LoVo (cell line): ENCODE results near the gene CLTCL1.

Source experiments
- DNase-seq: peaks from one replicate; pipeline ENCODE4 v3.0.0-alpha.2; 2016; ENCODE audit warnings: low spot score

CLTCL1 gene

DNA sequence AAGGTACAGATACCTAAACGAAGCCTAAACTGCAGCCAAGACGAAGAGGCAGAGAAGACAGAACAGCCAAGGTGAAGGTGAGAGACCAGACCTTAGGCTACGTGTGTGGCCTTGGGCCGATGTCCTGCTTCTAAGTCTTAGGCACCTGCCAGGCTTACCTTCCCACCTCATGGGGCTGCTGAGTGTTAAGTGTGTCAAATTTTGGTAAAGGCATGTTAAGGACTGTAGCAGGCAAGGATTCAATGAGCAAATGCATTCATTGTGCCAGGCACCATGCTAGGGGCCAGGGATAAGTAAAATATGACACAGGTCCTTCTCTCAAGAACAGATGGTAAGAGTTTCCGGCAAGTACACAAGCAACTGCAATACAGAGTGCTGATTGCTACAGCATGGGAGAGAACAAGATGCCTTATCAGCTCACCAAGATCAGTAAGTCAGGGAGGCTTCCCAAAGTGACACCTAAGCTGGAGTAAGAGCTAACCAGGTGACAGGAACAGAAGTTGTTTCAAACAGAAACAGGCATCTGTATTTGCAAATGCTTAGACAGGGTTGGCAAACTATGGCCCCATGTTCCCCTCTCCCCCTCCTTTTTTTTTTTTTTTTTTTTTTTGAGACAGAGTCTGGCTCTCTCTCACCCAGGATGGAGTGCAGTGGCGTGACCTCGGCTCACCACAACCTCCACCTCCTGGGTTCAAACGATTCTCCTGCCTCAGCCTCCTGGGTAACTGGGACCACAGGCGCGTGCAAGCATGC, 46.7 kb downstream of the CLTCL1 start:
- DNase-seq, result no peak

DNA sequence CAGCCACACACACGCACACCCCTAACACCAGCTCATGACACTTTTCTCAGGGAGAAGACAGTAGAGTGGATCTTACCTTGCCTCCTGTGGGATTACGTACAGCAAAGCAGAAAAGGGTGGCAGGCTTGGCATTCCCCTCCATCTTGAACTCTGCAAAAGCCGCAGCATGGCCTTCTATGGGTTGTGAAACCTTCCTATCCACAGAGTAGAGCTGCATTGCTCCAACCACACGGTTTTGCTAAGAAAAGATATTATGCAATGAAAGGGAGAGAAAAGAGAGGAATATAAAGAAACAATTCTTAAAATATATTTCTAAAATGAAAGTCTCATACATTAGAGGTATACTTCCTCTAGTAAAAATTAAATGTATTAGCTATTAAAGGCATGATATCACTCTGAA, 48.8 kb downstream of the CLTCL1 start:
- no peak for DNase-seq

DNA sequence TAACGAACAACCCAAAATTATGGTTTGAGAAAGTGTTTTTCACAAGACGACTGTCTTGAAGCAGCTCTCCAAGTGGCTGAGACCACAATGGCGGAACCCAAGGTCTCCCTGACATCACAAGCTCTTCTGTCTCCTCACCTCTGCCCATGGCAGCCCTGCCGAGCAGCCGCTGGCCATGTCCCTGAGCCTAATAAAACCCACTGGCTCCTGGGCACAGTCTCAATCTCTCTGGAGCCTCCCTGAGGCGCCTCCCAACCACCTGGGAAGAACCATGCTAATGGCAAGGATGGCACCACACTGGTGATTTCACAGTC, 50.0 kb downstream of the CLTCL1 start:
- DNase-seq, result no peak

DNA sequence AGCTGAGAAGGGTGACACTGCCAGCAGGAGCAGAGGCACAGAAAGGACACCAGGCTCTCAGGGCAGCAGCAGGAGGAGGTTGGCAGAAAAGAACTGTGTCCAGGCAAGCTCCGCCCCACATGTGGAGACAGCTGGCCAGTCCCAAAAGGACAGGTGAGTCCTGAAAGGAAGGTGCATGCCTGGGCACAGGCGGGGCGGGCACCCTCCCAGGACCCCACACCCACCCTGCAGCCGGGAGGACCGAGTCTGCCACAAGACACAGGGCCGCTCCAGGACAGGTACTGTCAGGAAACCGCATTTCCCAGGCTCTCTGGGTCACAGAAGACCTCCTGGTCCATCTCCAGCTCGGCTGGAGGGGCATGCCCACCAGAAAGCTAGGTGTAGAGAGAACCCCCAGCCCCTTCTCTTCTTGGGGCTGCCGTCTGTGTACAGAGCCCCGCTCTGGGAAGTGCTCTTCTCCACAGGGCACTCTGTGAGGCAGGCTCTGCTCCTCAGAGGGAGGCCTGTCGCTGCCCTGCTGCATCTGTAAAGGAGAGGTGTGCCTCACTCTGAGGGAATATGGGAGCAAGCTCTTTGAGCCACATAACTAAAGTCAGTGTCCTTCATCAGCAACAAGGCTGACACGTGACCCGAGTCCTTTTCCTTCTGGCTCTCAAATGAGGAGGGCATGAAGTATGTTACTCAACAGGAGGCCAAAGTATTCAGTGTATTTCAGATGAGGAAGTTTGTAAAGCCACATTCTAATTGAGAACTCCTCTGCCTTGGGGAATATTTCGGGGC, 50.5 kb downstream of the CLTCL1 start:
- no peak for DNase-seq

DNA sequence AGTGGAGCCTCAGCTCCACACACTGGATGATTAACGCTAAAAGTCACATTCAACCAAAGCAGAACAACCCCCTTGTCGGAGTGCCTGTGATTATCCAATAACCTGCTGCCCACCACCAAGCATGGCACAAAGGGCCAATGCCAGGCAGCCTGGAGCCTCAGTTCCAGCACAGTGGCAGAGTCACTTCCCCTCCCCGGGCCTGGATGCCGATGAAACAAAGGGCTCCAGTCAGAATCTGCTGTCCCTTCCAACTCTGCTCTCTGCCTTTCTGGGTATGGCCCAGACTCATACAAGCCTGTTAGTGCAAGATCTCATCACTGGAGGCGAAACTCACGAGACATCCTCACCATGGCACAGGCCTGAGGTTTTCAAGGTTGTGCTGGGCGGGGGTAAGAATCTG, 52.1 kb downstream of the CLTCL1 start:
- DNase-seq, result no peak

DNA sequence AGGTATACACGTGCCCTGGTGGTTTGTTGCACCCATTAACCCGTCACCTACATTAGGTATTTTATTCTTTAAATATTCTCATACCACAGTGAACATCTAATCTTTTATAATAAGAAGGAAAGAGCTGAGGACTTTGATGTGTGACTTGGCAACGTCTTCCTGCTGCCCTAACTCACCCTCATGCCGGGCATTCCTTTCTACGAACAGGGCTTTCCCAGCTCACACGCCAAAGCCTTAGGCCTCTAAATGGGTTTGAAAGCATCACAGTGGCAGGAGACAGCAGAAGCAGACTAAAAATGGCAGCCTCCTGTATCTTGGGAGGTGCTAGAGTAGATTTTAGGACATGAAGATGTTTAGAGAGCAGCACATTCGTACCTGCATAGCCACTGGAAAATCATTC, 52.6 kb downstream of the CLTCL1 start:
- DNase-seq, result no peak

DNA sequence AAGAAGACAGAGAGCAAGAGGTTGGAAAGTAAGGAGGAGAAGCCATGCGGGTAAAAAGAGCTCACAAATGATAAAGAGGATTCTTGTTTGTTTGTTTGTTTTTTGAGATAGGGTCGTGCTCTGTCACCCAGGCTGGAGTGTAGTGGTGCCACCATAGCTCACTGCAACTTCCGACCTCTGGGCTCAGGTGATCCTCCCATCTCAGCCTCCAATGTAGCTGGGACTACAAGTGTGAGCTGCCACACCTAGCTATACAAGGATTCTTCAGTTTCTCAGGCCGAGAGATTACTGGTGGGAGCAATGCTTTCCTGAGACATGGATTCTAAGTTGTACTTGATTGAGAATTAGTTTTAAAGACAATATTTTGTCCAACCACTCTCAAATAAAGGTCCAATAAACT, 55.6 kb downstream of the CLTCL1 start:
- DNase-seq, result no peak

DNA sequence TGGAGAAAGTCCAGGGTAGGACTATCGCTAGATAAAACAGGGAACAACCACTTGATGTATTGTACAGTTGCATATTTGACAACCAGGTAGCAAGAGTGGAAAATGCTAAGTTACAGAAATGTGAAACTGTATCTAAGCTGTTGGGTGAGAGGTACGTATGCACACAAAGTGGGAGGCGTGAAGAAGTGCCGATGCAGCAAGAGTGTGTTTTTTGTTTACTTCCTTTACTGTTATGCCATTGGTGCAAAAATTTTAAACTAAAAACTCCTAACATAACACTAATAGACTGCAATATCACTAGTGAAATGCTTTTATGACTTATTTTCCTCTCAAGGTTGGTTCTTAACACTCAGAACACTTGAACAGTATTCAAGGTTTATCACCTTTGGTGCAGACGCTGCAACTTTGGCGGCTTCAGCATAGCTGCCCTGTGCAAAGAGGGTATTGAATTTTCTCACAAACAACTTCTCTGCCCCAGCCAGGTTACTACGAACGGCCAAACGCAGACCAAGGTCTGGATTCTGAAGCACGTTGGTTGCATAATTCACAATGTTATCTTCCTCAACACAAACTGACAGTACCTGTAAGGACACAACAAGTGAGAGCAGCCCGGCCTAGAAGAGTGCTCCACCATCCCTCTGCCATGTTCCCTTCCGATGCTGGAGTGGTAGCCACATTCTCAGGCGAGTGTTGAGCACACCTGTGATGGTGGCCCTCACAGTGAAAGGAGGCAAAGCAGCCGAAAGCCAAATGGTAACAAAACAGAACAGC, 57.2 kb downstream of the CLTCL1 start:
- DNase-seq, result no peak

DNA sequence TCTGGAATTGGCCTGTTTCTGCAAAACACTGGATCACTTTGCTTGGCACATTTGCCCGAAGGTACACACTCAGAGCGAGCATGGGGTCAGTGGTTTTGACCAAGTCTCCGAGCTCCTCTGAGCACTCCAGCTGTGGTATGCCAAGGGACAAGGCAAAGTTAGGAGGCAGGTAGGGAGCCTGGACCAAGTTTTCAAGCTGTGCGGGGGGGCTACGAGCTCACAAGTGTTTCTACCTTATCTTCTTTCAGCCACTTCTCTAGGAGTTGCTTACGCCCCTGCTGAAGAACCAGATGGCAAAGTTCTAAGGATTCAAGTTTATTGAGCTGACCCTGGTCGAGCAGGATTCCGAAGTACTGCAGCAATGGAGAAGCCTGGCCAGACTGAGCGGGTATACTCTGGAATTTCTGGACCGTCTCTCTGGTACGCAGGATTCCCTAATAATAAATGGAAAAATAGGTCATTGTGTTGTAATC, 58.3 kb downstream of the CLTCL1 start:
- DNase-seq, result no peak

DNA sequence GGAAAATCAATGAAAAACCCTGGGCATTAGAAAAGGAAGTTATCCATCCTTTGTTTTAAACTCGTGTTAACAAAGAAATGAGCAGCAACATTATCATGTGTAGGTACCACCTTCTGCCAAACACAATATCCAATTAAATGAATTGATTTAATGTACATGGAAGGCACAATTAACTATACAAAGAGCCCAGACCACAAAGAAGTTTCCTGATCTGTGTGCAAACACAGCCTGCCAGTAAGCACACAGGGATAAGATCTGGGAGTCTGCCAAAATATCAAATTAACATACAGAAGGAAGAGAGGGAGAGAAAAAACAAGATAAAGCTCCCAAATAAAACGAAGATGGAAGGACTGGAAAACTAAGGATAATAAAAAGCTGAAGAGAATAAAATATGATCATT, 58.9 kb downstream of the CLTCL1 start:
- no peak for DNase-seq

DNA sequence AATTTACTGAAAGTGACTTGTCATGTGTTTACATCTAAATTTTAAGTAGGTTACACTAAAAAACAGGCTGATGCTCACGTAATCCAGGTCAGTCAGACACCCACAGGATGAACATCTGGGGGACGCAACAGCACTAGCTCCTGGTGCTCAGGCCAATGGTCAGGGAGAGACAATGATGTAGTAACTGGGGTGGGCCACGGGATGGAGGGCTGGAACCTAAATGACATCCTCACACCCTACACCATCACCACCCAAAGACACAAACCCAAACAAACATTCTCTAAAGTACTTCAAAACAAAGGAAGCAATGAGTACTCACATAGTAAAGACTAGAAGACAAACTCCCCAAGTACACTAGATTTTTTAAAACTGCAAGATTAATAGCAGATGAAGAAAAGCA, 59.5 kb downstream of the CLTCL1 start:
- DNase-seq, result no peak

DNA sequence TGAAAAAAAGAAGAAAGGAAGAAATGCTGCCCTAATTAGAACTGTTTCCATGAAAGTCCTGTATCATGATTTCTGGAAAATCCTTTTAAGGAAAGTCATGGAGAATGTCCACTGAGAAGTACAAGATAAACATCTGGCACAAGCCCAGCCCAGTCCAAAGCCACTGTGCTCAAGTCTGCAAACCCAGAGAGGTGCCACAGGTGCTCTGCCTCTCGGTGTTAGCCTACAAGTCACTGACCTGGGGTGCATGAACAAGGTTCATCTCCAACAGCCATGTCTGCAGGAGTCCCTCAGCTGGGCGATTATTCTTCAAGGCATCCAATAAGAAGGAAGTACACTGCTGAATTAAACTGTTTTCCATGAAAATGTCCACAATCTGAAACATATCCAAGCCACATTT, 61.9 kb downstream of the CLTCL1 start:
- DNase-seq, result no peak

DNA sequence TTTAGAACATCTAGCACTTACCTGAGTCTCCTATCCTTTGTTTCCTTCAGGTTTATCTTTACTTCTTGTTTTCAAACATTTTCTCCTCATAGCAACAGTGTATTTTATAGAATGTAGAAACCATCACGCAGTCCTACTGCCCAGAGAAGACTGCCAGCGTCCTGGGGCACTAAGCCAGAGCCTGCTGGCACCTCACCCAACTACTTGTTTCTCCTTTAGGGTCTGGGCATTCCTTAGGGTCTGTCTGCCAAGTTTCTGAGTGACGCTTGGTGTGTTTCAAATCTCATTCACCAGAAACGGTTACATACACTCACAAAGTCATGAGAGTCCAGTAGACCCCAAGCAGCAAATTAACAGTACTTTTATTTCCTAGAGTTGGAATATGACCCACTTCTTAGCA, 63.3 kb downstream of the CLTCL1 start:
- DNase-seq, result no peak

DNA sequence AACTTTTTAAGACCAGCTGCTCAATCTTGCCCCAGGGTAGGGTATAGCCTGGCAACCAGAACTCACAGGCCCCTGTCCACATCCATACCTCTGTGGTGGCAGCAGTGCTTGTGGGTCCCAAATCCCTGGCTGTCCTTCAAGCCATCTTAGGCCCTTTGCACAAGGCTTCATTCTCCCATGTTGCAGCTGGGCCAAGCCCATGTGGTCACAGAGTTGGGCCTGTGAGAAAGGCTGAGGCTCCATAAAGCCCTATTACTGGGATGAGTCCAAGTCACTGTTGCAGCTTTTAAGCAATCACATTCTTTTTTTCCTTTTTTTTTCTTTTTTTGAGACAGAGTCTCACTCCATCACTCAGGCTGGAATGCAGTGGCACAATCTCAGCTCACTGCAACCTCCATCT, 65.1 kb downstream of the CLTCL1 start:
- no peak for DNase-seq

DNA sequence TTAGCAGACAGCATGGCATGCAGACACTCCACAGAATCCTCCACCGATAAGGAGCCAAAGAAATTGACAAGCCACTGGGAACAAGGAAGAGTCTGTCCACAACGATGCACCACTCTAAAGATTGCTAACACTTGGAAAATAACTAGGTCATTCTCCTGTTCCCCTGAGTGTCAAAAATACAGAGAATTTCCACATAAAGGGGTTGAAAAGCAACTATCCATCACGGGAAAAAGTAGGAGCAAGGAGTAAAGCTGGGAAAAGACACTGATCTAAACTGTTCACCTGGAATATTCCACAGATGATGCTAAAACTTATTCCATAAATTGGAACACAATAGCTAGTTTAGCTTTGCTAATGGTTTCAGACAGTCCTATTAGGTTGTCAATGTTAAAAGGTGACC, 66.0 kb downstream of the CLTCL1 start:
- DNase-seq, result no peak

DNA sequence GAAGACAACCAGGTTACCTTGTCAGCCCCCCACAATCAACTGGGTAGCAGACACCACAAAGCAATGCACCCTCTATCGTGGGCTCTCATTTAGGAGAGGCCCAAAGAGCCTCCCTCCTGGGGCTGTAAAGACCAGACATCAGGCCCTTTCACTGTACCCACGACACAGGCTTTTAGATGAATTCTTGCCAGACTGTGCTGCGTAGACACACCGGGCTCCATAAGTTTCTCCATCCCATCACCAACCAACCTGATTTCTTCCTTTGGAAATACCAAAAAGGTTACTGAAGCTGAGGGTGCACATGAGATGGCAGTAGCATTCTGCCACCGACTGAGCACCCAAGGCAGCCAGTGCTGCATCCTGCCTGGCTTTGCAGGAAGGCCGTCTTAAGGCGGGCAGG, 66.5 kb downstream of the CLTCL1 start:
- no peak for DNase-seq

DNA sequence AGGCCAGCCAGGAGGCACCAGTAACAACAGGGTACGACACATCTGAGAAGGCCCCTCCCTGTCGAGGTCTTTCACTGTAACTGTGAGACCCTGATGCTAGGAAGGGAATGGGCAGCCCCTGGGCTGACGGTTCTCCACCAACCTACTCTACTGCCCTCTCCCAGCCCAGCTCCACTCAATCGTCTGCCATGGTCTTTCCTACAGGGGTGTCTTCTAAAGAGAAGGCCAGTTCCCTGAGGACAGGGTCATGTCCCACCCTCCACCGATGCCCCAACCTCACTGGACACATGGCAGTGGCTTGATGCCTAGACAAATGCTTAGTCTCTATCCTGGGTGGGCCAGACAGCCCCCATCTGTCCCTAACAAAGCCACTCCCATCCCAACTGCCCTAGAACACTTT, 67.0 kb downstream of the CLTCL1 start:
- DNase-seq, result no peak

DNA sequence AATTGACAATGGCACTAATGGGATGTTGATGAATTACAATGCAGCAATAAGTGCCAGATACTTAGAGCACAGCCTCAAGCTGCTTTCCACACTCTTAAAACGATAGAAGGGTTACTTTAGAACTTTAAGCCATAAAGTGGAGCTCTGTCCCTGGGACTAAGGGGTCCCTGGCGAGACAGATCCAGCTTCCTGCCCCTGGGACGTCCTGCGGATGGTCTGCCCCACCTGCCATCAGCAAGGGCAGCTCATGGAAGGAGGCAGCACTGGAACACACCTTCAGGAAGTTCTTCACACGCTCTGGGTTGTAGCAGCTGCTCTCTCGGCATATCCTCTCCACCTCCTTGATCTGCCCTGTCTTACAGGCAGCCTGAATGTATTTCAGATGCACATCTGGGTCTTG, 67.9 kb downstream of the CLTCL1 start:
- no peak for DNase-seq

DNA sequence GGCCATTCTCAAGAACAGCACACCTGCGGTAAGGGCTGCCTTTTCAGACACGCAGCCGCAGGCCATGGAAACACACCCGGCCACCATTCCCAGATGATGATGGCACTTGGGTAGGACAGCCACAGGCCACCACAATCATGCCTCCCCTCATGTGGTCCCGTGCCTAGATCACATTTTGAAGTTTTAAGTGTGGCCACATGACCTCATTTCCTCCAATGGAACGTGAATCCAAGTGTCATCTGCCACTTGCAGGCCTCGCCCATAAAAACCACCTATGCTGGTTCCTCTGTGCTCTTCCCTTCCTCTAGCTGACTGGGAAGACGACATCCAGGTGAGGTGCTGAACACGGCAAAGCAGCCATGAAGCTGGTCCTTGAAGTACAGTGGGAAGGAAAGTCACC, 68.4 kb downstream of the CLTCL1 start:
- DNase-seq, result no peak

DNA sequence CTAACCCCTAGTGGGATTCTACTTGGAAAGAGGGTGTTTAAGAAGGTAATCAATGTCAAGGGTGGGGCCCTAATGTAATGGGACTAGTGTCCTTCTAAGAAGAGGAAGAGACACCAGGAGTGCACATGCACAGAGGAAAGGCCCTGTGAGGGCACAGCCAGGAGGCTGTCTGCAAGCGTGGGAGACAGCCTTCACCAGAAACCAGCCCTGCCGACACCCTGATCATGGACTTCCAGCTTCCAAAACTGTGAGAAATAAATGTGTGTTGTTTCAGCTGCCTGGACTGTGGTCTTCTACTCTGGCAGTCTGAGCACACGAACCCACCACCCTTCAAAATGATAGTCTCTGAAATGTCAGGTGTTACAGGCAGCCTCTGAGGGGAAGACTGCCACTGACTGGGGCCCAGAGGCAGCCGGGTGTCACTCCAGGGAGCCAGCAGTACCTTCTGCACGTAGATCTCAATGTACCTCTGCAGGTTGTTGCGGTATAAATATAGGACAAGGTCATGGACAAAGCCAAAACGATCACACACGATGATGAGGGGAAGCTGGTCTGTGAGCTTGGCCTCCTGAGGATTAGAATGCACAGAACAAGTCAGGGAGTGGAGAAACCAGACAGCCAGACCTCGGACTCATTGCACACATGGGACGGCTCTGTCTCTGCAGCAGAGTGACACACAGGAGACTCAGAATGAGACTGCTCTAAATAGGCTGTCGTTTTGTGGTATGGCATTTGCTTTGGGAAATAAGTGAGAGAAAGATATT, 69.1 kb downstream of the CLTCL1 start:
- no peak for DNase-seq

DNA sequence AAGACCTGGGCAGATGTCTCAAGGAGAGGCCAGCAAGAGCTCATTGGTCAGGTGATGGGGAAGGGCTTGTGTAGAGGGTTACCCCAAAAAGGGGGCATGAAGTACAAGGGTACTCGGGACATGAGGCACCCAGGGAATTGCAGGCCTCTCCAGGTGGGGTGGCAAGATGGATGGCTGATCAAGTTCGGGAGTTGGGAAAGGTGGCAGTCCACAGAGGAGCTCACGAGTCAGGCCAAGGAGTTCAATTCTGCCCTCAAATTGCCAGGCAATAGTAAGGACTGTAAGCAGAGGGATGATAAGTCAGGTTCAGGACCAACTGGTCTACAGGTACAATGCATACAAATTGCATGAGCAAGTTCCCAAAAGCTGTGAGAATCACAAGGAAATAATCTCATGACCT, 70.7 kb downstream of the CLTCL1 start:
- no peak for DNase-seq

DNA sequence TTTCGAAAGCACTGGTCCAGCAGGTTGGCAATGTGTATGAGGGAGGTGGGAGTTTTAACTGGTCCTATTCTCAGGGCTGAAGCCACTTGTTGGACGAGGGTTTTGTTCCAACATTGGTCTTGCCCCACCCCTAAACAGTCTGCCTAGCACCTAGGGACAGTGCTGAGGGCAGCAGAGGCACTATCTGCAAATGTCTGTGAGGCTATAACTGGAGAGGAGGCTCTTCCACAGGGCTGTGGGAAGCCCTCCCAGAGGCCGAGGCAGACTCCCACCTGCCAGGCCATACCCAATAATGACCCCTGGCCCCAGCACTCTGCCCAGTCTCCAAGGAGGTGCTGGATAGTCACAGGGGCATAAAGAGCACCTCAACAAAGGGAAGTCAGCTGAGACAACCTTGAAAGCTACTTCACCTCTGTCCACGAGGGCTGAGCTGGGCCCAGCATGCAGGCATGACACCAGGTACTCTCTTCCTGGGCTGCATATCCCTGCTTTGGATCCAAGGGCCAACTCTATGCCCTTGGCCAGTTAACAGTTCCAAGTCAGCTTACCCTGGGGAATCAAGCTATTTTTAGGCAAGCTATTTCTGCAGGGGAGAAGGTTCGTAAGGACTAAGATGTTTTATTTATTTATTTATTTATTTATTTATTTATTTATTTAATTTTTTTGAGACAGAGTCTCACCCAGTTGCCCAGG, 72.8 kb downstream of the CLTCL1 start:
- no peak for DNase-seq
